DOHH2 (cell line): Measurements from ENCODE around the gene TTLL7.

ENCODE experiments used
- EZH2phosphoT487 ChIP-seq: fragments of 200-600 bp; sonication (generic); IDR thresholded peaks from 2 replicates; pipeline ENCODE4 v1.6.1; 2017; ENCODE audit warnings: borderline replicate concordance, mild to moderate bottlenecking, antibody characterized with exemption, low read length, moderate library complexity, mixed read lengths
- TF ChIP-seq, protein P1 (sequence below): fragments of 200-600 bp; sonication (generic); IDR thresholded peaks from one replicate; pipeline ENCODE4 v1.5.1; 2014; ENCODE audit warnings: antibody characterized with exemption, mild to moderate bottlenecking, low read depth, low read length; ENCODE audit not compliant: poor library complexity, severe bottlenecking

DNA sequence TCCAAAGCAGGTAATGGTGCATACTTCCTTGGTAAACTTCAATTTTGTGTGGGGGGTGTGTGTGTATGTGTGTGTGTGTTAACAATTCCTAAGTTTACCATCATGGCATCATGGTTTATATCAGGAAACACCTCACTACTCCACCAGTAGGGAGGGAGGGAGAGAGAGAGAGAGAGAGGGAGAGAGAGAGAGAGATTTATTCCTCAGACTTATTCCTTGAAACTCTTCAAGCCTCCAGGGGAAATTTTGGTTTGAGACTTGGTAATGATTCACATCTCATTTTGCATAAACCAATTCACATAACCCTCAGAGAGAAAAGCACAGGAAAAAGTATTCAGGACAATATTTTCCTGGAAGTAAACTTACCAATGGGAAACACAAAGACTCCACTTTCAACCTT, 115.0 kb downstream of the TTLL7 start:
- TF ChIP-seq, protein P1, sequence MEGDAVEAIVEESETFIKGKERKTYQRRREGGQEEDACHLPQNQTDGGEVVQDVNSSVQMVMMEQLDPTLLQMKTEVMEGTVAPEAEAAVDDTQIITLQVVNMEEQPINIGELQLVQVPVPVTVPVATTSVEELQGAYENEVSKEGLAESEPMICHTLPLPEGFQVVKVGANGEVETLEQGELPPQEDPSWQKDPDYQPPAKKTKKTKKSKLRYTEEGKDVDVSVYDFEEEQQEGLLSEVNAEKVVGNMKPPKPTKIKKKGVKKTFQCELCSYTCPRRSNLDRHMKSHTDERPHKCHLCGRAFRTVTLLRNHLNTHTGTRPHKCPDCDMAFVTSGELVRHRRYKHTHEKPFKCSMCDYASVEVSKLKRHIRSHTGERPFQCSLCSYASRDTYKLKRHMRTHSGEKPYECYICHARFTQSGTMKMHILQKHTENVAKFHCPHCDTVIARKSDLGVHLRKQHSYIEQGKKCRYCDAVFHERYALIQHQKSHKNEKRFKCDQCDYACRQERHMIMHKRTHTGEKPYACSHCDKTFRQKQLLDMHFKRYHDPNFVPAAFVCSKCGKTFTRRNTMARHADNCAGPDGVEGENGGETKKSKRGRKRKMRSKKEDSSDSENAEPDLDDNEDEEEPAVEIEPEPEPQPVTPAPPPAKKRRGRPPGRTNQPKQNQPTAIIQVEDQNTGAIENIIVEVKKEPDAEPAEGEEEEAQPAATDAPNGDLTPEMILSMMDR = no peak
- TF ChIP-seq EZH2phosphoT487 = no peak
